GM12864 (cell line): ENCODE measurements around the gene GCSAML.

Experiments used
- DNase-seq: peaks from one replicate; pipeline ENCODE4 v3.0.0-alpha.2; 2011; ENCODE audit warnings: low read depth
- H3K4me3 ChIP-seq: 2 replicates; pipeline ENCODE4 v1.5.1; 2011; ENCODE audit warnings: mild to moderate bottlenecking, low read depth, low read length, control low read depth
- CTCF ChIP-seq: IDR thresholded peaks from 2 replicates; pipeline ENCODE4 v1.5.1; 2011; ENCODE audit warnings: low read depth, mild to moderate bottlenecking, moderate library complexity, low read length, control low read depth, inconsistent platforms; ENCODE audit errors: missing control alignments

GCSAML gene

DNA sequence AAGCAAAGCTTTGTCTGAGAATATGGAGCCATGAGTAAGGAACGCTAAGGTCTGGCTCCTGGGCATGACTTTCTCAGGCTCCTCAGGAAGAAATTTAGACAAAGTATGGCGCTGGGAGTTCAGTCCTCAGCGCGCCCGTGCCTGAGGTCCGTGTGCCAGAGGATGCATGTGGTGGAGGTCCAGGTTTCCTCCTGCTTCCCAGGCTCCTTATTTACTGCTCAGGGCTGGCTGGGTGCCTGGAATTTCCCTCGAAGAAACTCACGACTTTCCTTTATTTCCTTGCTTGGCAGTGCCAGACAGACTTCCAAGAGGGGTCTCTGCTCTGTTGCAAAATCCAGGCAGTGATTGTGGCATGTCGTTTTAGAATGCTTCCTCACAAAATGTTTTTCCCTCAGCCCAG, 13.3 kb downstream of the GCSAML start:
- H3K4me3 ChIP-seq: no peak overlapping the region
- no peak for TF ChIP-seq CTCF
- DNase-seq: no peak

GRCh38 chr1:247574236-247574635, 25.3 kb downstream of the GCSAML start:
- TF ChIP-seq CTCF: no peak
- no peak overlapping the region for H3K4me3 ChIP-seq
- no peak for DNase-seq

DNA sequence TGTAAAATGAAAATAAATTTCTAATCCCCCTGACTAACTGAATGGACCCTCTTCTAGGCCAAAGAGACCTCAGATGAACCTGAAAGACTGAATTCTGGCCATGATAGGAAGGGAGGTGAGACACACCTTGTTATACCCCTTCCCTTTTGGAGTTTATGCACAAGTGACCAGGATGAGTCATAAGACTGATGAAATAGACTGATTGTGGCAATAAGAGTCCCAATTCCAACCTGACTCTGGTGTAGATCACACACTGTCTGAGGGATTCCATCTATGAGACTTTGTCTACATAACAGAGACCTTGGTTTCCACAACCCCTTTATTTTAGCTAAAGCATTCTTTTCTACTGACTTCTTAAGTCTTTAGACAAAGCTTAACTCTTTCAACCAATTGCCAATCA, 25.7 kb downstream of the GCSAML start:
- DNase-seq: no peak
- H3K4me3 ChIP-seq: no peak overlapping the region
- TF ChIP-seq CTCF: no peak

DNA sequence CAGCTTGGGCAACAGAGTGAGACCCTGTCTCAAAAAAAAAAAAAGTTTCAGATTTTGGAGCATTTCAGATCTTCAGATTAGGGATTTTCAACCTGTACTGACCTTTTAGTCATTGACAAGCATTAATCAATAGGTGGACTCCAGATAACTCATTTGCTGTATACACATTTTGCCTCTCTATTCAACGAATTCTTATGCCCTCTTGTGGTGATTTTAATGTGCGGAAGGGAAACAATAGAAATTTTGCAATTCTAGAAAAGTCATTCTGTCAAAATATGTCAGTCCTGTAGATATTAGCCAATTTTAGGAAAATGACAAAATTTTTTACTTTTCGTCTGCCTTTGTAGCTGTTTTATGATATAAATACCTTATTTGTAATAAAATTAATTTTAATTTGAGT, 27.6 kb downstream of the GCSAML start:
- TF ChIP-seq CTCF: peak; percentile 48
- H3K4me3 ChIP-seq: no peak overlapping the region
- DNase-seq: no peak

- no peak overlapping the region for H3K4me3 ChIP-seq
- no peak for DNase-seq
- no peak for TF ChIP-seq CTCF
Measured at GRCh38 chr1:247578946-247579460, 30.1 kb downstream of the GCSAML start.

DNA sequence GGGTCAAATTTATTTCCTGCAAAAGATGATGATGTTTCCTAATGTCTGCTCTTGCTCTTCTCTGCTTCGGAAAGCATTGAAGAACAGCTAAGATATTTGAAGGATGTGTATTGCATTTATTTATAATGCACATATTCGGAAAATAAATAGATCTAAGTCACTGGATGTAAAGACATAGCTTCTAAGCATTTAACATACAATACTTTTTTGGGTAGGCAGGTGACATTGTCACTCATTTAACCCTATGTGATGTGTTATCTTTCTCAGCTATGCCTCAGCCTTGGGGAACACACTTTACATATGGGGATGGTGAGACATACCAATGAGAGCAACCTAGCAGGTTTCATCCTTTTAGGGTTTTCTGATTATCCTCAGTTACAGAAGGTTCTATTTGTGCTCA, 39.1 kb downstream of the GCSAML start, which contains the start of gene OR2G2:
OR2G2 (plus strand) TSS at position 301 of the 400 bp plus-strand sequence; CDS start at position 301, 0 bp downstream.
- no peak for TF ChIP-seq CTCF
- H3K4me3 ChIP-seq: no peak within 1 kb of the TSS
- no peak for DNase-seq

- TF ChIP-seq CTCF: no peak
- DNase-seq: no peak
- H3K4me3 ChIP-seq: no peak within 1 kb of the TSS
Measured at GRCh38 chr1:247605286-247605685, 56.4 kb downstream of the GCSAML start, which contains the start of gene OR2G3. Gene OR2G3 (plus strand): TSS chr1:247605586. CDS start chr1:247605586, 0 bp downstream.
